GM15510 (cell line): ENCODE measurements around the gene MRPS12.

ENCODE experiments used
- POLR2A ChIP-seq: IDR thresholded peaks from 3 replicates; pipeline ENCODE4 v1.6.1; 2011; ENCODE audit warnings: borderline replicate concordance; ENCODE audit not compliant: insufficient read length; ENCODE audit errors: extremely low read depth

The MRPS12 gene

GRCh38 chr19:38919837-38920601, 10.7 kb upstream of the MRPS12 start:
- no peak for TF ChIP-seq POLR2A

DNA sequence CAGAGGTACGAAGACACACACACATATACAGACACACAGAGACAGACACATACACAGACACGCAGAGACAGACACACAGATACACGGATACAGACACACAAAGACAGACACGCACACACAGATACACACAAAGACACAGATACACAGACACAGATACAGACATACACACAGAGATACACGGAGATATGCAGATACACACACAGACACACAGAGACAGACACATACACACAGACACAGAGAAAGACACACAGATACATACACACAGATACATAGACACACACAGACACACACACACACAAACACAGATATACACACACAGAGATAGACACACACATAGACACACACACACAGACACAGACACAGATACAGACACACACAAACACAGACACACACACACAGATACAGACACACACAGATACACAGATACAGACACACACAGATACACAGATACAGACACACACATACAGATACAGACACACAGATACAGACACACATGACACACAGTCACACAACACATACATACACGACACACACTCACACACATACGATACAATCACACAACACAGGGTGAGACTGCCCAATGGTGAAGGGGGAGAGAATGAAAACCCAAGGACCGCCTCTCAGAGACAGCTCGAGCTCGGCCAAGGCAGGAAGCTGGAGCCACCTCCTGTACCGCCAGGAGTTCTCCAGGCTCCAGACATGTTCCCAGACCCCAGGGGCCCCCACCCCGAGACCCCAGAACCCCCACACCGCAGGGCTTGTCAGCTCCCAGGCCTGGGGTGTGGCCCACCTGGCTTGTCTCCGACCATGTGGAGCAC, 9.9 kb upstream of the MRPS12 start:
- no peak for TF ChIP-seq POLR2A

GRCh38 chr19:38921420-38922274, 9.1 kb upstream of the MRPS12 start:
- no peak for TF ChIP-seq POLR2A

DNA sequence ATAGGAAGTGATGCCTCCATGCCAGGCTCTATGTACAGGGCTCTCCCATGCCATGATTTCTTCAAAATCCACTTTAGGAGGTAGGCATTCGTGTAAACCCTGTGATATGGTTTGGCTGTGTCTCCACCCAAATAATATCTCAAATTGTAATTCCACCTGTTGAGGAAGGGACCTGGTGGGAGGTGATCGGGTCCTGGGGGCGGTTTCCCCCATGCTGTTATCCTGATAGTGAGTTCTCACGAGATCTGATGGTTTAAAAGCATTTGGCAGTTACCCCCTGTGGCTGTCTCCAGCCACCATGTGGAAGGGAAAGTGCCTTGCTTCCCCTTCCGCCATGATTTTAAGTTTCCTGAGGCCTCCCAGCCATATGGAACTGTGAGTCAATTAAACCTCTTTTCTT, 8.3 kb upstream of the MRPS12 start:
- no peak for TF ChIP-seq POLR2A

- no peak for TF ChIP-seq POLR2A
Measured at GRCh38 chr19:38924388-38924787, 6.4 kb upstream of the MRPS12 start.

GRCh38 chr19:38928391-38929001, 2.2 kb upstream of the MRPS12 start:
- no peak for TF ChIP-seq POLR2A

GRCh38 chr19:38929929-38930775, 592 bp upstream of the MRPS12 start, which contains the start of gene SARS2:
Gene SARS2 (minus strand): TSS chr19:38930763. CDS start chr19:38930736, 27 bp downstream.
- TF ChIP-seq POLR2A: no peak

DNA sequence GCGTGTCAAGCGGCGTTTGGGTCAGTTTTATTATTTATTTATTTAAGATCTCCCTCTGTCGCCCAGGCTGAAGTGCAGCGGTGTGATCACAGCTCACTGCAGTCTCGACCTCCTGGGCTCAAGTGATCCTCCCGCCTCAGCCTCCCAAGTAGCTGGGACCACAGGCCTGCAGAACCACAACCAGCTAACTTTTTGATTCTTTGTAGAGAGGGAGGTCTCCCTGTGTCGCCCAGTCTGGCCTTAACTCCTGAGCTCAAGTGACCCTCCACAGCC, 713 bp downstream of the MRPS12 start:
- no peak for TF ChIP-seq POLR2A

GRCh38 chr19:38932425-38933179, 1.9 kb downstream of the MRPS12 start:
- TF ChIP-seq POLR2A: no peak

DNA sequence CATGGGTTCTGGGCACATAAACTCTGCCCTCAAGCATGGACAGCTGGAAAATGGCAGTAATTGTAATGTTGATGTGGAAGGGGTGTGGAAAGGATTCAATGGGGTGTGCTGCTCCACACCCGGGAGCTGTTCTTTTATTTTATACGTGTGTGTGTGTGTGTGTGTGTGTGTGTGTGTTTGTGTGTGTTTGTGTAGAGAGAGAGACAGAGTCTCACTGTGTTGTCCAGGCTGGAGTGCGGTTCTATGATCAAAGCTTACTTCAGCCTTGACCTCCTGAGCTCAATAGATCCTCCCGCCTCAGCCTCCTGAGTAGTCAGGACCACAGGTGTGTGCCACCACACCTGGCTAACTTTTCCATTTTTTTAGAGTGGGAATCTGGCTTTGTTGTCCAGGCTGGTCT, 2.8 kb downstream of the MRPS12 start:
- no peak for TF ChIP-seq POLR2A

DNA sequence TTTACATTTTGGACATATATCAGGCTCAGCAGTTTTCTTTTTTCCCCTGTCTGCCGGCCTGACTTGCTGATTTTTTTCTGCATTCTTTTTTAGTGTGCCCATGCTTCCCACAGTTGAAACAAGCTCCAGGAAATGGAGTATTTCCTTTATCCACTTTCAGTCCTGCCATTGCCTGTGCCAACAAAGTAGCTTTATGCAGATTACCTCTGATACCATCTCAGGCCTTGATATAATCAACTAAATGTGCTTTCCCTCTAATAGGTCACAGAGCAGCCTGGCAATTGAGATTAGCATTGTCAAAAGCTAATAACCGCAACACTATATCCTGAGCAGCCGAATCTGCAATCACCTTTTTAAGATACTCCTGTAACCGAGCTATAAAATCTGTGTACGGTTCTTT, 9.2 kb downstream of the MRPS12 start:
- TF ChIP-seq POLR2A: no peak

- no peak for TF ChIP-seq POLR2A
Measured at GRCh38 chr19:38941979-38942378, 11.2 kb downstream of the MRPS12 start.
